SU-DHL-6 (cell line): Measurements from ENCODE around the gene YTHDF1.

ENCODE experiments used
- EZH2phosphoT487 ChIP-seq: fragments of 200-600 bp; sonication (generic), shearing (Covaris generic); conservative IDR thresholded peaks from 2 replicates; pipeline ENCODE4 v1.6.1; 2018; ENCODE audit warnings: mild to moderate bottlenecking, antibody characterized with exemption, low read length, moderate library complexity, mixed read lengths
- TF ChIP-seq, protein P1 (sequence below): fragments of 200-600 bp; sonication (generic); IDR thresholded peaks from one replicate; pipeline ENCODE4 v1.5.1; 2017; ENCODE audit warnings: antibody characterized with exemption, mild to moderate bottlenecking, low read length, moderate library complexity; ENCODE audit not compliant: insufficient read depth, poor library complexity, severe bottlenecking

GRCh38 chr20:63152322-63153253, 63.3 kb downstream of the YTHDF1 start:
- TF ChIP-seq, protein P1, sequence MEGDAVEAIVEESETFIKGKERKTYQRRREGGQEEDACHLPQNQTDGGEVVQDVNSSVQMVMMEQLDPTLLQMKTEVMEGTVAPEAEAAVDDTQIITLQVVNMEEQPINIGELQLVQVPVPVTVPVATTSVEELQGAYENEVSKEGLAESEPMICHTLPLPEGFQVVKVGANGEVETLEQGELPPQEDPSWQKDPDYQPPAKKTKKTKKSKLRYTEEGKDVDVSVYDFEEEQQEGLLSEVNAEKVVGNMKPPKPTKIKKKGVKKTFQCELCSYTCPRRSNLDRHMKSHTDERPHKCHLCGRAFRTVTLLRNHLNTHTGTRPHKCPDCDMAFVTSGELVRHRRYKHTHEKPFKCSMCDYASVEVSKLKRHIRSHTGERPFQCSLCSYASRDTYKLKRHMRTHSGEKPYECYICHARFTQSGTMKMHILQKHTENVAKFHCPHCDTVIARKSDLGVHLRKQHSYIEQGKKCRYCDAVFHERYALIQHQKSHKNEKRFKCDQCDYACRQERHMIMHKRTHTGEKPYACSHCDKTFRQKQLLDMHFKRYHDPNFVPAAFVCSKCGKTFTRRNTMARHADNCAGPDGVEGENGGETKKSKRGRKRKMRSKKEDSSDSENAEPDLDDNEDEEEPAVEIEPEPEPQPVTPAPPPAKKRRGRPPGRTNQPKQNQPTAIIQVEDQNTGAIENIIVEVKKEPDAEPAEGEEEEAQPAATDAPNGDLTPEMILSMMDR: no peak
- TF ChIP-seq EZH2phosphoT487: no peak
